A673 (cell line): ENCODE data around the gene ZMYM4. TPM values are rescaled to one million over a fixed set of nuclear protein-coding genes. Genes with fewer than 3 reads are reported as not detected.
"Not testable (repeated sequence)": the region's sequence is repeated elsewhere in the genome, so short reads cannot be mapped to it uniquely, and the experiment has no call there.

Experiments used
- BruUV-seq: library from RNA; stranded (reverse); fragments of 400-500 nt; replicated peaks from 2 replicates; lab custom pipeline; 2021; lab: Mats Ljungman, UMichigan
- CTCF ChIA-PET: fragments of 300-600 bp; sonication (Branson Sonifier 250); formaldehyde crosslinking; loops from one replicate; lab custom pipeline; 2022; ENCODE audit warnings: antibody characterized with exemption; lab: Charles Lee
- POLR2A ChIA-PET: fragments of 300-600 bp; sonication (Branson Sonifier 250); formaldehyde crosslinking; loops from one replicate; lab custom pipeline; 2022; ENCODE audit warnings: antibody characterized with exemption; ENCODE audit not compliant: low non-redundant PET; lab: Charles Lee
- DNase-seq: peaks from one replicate; pipeline ENCODE4 v3.0.0-alpha.2; 2015; ENCODE audit warnings: low spot score
- H3K27ac ChIP-seq: fragments of 200-600 bp; sonication (generic); 2 replicates; pipeline ENCODE4 v1.5.1; 2016; ENCODE audit warnings: mixed run types, low read depth, mild to moderate bottlenecking, mixed read lengths, antibody characterized with exemption, low read length; ENCODE audit not compliant: poor library complexity, severe bottlenecking
- H3K27me3 ChIP-seq: fragments of 200-600 bp; sonication (generic); replicated peaks from 2 replicates; pipeline ENCODE4 v1.6.1; 2017; ENCODE audit warnings: mixed run types, low read depth, mild to moderate bottlenecking, mixed read lengths, antibody characterized with exemption, low read length; ENCODE audit not compliant: insufficient read depth, poor library complexity
- H3K36me3 ChIP-seq: fragments of 200-600 bp; sonication (generic); 2 replicates; pipeline ENCODE4 v1.6.1; 2016; ENCODE audit warnings: mixed run types, mild to moderate bottlenecking, mixed read lengths, antibody characterized with exemption, low read length; ENCODE audit not compliant: insufficient read depth, poor library complexity, severe bottlenecking
- H3K4me1 ChIP-seq: fragments of 200-600 bp; sonication (generic); 2 replicates; pipeline ENCODE4 v1.6.1; 2017; ENCODE audit warnings: mixed run types, mild to moderate bottlenecking, mixed read lengths, antibody characterized with exemption, low read length; ENCODE audit not compliant: insufficient read depth, poor library complexity, severe bottlenecking
- H3K4me3 ChIP-seq: fragments of 200-600 bp; sonication (generic); 2 replicates; pipeline ENCODE4 v1.5.1; 2016; ENCODE audit warnings: low read depth, mixed run types, mild to moderate bottlenecking, mixed read lengths, low read length; ENCODE audit not compliant: poor library complexity, severe bottlenecking
- H3K9me3 ChIP-seq: fragments of 200-600 bp; sonication (generic); 2 replicates; pipeline ENCODE4 v1.6.1; 2016; ENCODE audit warnings: mixed run types, low read depth, mild to moderate bottlenecking, mixed read lengths, antibody characterized with exemption, low read length; ENCODE audit not compliant: poor library complexity, severe bottlenecking
- EZH2 ChIP-seq: fragments of 200-600 bp; sonication (generic); IDR thresholded peaks from 2 replicates; pipeline ENCODE4 v1.6.1; 2017; ENCODE audit warnings: borderline replicate concordance, low read depth, mild to moderate bottlenecking, mixed read lengths, antibody characterized with exemption, low read length; ENCODE audit not compliant: poor library complexity, severe bottlenecking
- intact Hi-C: fragments of 100-400 bp; cut with micrococcal nuclease; formaldehyde crosslinking; loops from one replicate; pipeline ENCODE4 v1.10.0; 2022; ENCODE audit not compliant: unreplicated experiment
- total RNA-seq: library from RNA; stranded (reverse); gene quantifications from 2 replicates; pipeline ENCODE4 v1.2.3, GENCODE V29; 2021
- TF ChIP-seq, protein P1 (sequence below): fragments of 300-800, 200-600 bp; sonication (generic); conservative IDR thresholded peaks from 2 replicates; pipeline ENCODE4 v1.5.1; 2017; ENCODE audit warnings: low read depth, mild to moderate bottlenecking, antibody characterized with exemption, low read length, moderate library complexity, mixed read lengths

Gene ZMYM4
- total RNA-seq, 1 experiment from 2014 or later, result 83.5 TPM

DNA sequence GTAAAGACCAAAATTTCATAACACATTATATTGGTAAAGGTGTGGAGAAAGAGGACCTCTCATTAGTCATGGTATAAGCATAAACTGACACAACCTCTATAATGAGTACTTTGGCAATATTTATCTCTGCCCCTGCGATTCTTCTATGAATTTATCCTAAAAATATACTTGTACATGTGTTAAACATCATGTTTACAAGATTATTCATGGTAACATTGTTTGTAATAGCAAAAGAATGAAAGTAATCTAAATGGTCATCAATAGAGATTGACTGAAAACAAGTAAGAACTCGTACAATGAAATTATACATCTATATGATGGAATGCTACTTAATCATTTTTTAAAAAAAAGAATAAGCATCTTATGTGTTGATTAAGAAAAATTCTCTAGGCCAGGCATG lies 192.3 kb downstream of the ZMYM4 start:
- DNase-seq, result no peak
- no peak for TF ChIP-seq EZH2
- TF ChIP-seq, protein P1, sequence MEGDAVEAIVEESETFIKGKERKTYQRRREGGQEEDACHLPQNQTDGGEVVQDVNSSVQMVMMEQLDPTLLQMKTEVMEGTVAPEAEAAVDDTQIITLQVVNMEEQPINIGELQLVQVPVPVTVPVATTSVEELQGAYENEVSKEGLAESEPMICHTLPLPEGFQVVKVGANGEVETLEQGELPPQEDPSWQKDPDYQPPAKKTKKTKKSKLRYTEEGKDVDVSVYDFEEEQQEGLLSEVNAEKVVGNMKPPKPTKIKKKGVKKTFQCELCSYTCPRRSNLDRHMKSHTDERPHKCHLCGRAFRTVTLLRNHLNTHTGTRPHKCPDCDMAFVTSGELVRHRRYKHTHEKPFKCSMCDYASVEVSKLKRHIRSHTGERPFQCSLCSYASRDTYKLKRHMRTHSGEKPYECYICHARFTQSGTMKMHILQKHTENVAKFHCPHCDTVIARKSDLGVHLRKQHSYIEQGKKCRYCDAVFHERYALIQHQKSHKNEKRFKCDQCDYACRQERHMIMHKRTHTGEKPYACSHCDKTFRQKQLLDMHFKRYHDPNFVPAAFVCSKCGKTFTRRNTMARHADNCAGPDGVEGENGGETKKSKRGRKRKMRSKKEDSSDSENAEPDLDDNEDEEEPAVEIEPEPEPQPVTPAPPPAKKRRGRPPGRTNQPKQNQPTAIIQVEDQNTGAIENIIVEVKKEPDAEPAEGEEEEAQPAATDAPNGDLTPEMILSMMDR, result no peak
- intact Hi-C loops, result no loop called here
- H3K9me3 ChIP-seq, result no peaks in the 10 kb centered on the region
- ChIA-PET POLR2A (no interaction called here), CTCF (no interaction called here)
- peaks cover 10% of the 10 kb centered on the region for H3K36me3 ChIP-seq
- BruUV-seq, result no TSS peak
- H3K4me1 ChIP-seq, result no peaks in the 10 kb centered on the region
- no peak overlapping the region for H3K4me3 ChIP-seq
- no peaks in the 10 kb centered on the region for H3K27me3 ChIP-seq
- no peak overlapping the region for H3K27ac ChIP-seq

DNA sequence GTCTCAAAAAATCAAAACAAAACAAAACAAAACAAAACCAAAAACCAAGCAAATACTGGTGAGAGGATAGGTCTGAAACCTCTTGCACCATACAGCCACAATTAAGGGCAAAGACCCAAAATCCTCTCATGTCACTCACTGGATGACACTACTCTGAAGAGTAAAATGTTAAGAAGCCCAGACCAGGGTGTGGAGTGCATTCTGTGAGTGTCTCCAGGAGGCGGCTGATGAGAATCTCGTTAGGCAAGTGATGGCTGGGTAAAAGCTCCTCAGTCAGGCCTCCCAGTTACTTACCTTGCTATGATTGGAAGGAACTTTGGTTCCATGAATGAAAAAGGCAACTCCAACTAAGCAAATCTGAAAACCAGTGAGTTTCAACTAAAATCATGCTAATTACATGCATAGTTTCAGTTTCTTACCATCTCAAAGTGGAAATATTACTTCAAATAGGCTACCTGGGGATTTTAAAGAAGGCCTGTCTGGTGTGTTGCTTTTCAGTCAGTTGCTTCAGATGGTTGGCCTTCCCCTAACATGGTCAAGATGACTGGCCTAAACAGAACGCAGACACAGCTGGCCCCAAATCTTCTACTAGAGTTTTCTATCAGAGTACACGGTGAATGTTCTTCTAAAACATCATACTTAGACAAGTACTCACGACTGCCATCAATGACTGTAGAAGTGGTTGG lies 193.6 kb downstream of the ZMYM4 start:
- no TSS peak for BruUV-seq
- CTCF ChIA-PET, result no interaction called here
- H3K9me3 ChIP-seq, result no peaks in the 10 kb centered on the region
- no peaks in the 10 kb centered on the region for H3K27me3 ChIP-seq
- POLR2A ChIA-PET, result no interaction called here
- H3K4me3 ChIP-seq, result no peak overlapping the region
- intact Hi-C loops, result no loop called here
- no peak overlapping the region for H3K27ac ChIP-seq
- DNase-seq, result no peak
- peaks cover 15% of the 10 kb centered on the region for H3K36me3 ChIP-seq
- no peak for TF ChIP-seq EZH2
- TF ChIP-seq, protein P1, result no peak
- H3K4me1 ChIP-seq, result no peaks in the 10 kb centered on the region

DNA sequence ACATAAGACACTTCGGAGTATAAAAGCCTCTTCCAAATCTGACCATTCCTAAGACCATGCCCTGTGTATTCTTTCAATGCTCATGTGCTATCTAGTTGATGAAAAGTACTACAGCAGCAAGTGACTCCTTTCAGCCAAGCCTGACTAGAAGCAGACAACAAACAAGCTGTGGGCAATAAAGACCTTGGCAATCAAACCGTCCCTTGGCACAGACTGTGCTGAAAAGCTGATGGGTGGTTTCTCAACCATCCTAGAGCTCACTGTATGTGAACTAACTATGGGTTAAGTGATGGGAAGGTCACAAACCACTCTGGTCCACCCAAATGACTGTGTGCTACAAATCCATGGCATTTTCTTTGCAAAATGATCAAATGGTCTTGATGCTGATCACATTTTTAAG lies 194.7 kb downstream of the ZMYM4 start:
- H3K36me3 ChIP-seq, result peaks cover 15% of the 10 kb centered on the region

DNA sequence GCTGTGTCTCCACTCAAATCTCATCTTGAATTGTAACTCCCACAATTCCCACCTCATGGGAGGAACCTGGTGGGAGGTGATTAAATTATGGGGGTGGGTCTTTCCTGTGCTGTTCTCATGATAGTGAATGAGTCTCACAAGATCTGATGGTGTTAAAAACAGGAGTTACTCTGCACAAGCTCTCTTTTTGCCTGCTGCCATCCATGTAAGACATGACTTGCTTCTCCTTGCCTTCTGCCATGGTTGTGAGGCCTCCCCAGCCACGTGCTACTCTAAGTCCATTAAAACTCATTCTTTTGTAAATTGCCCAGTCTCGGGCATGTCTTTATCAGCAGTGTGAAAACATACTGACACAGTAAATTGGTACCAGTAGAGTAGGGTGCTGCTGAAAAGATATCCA lies 195.2 kb downstream of the ZMYM4 start:
- CTCF ChIA-PET, H3K27me3 ChIP-seq, BruUV-seq, POLR2A ChIA-PET, H3K4me1 ChIP-seq, DNase-seq, H3K27ac ChIP-seq, intact Hi-C loops, H3K9me3 ChIP-seq, H3K4me3 ChIP-seq: not testable (repeated sequence)
- peaks cover 15% of the 10 kb centered on the region for H3K36me3 ChIP-seq

More for the DNA sequence above, 194.7 kb downstream of the ZMYM4 start:
- no peaks in the 10 kb centered on the region for H3K9me3 ChIP-seq
- no peak for DNase-seq
- H3K4me1 ChIP-seq, result no peaks in the 10 kb centered on the region
- no peaks in the 10 kb centered on the region for H3K27me3 ChIP-seq
- no peak overlapping the region for H3K27ac ChIP-seq
- intact Hi-C loops, result no loop called here
- no TSS peak for BruUV-seq
- H3K4me3 ChIP-seq, result no peak overlapping the region
- POLR2A ChIA-PET, result no interaction called here
- TF ChIP-seq EZH2, result no peak
- TF ChIP-seq, protein P1, result no peak
- CTCF ChIA-PET, result no interaction called here
